Ovary (tissue), 9 donors: Measurements from ENCODE around the gene TTC9. TPM values are rescaled to one million over a fixed set of nuclear protein-coding genes. Genes with fewer than 3 reads are reported as not detected.

Source experiments
- DNase-seq, 5 donors: peaks; one replicate each; pipeline ENCODE4 v3.0.0-alpha.2; 2019 to 2020
- H3K27ac ChIP-seq, 2 donors: fragments of 200-600 bp; one replicate each; pipeline versions ENCODE4 v1.5.1 to v1.8.0; 2019 to 2022
- H3K27me3 ChIP-seq: fragments of 200-600 bp; one replicate; pipeline ENCODE4 v1.8.0; 2022
- H3K36me3 ChIP-seq: fragments of 200-600 bp; sonication (generic); one replicate; pipeline ENCODE4 v1.5.1; 2019
- H3K4me1 ChIP-seq: one replicate; pipeline ENCODE4 v1.8.1; 2013; ENCODE audit warnings: mild to moderate bottlenecking, moderate library complexity; ENCODE audit not compliant: insufficient read depth
- H3K4me3 ChIP-seq: fragments of 200-600 bp; sonication (generic); one replicate; pipeline ENCODE4 v1.5.1; 2017
- H3K9me3 ChIP-seq, 2 donors: fragments of 200-600 bp in 1 of 2; sonication (generic) in 1 of 2; one replicate each; pipeline versions ENCODE4 v1.5.1 to v1.8.1; 2013 to 2019; ENCODE audit warnings: mild to moderate bottlenecking in 1 of 2, moderate library complexity in 1 of 2
- EP300 ChIP-seq: sonication (generic); formaldehyde crosslinking; IDR thresholded peaks from one replicate; pipeline ENCODE4 v1.6.1; 2017; ENCODE audit warnings: antibody characterized with exemption
- POLR2A ChIP-seq: fragments of 450-650 bp; IDR thresholded peaks from one replicate; pipeline ENCODE4 v1.6.1; 2017; ENCODE audit warnings: antibody characterized with exemption, mild to moderate bottlenecking, moderate library complexity
- WGBS, 3 donors: extraction: QIAGEN DNeasy Blood & Tissue Kit in 1 of 3; methylation state at CpG; one replicate each; pipeline versions ENCODE4 v1.1.5 to v1.1.7; 2013 to 2017; 5-methylcytosine and 5-hydroxymethylcytosine counted together
- intact Hi-C, 4 donors: fragments of 100-400 bp; cut with DNase I; formaldehyde crosslinking; loops; one replicate each; pipeline versions ENCODE4 v1.11.0 to v1.15.1; 2022 to 2023
- polyA plus RNA-seq, 2 donors: library from polyadenylated mRNA; stranded (reverse); fragments of 200-250 nt in 1 of 2; fragments of 350-450 nt in 1 of 2; fragmentation: Illumina TruSeq in 1 of 2; extraction: RNeasy Lipid Tissue Mini Kit (QIAGEN cat#74804) in 1 of 2; gene quantifications; one replicate each; pipeline ENCODE4 v1.2.3, GENCODE V29; 2013 to 2014
- total RNA-seq, 7 donors: library from RNA; depleted of rRNA in 2 of 7; stranded (reverse); fragments of >200 nt in 2 of 7; fragmentation: NEBNext Ultra II Directional in 3 of 7; extraction: Animal tissue kit (Norgen Biotek cat#: 25700) in 3 of 7; gene quantifications; one replicate each; pipeline versions ENCODE4 v1.1.0 to v1.2.4, GENCODE V29; 2016 to 2023
- TF ChIP-seq, protein P1 (sequence below), 3 donors: fragments of 450-650 bp in 2 of 3; fragments of 200-600 bp in 1 of 3; IDR thresholded peaks; one replicate each; pipeline versions ENCODE4 v1.5.1 to v1.8.0; 2016 to 2022; ENCODE audit warnings: antibody characterized with exemption in 3 of 3, mild to moderate bottlenecking in 1 of 3
- donor health status: DM: no; HTN: no; CAD: no; lungs with moderate emphysema.
- donor health status: DM: no; HTN: no; CAD: no.
- donor health status: Bipolar disorder and iron deficiency.
- donor health status: DM: yes; HTN: yes; CAD: no.
- donor health status: DM: no; HTN: no; CAD: no.
- donor health status: DM: yes; HTN: yes; CAD: no.

TTC9 gene
- total and polyA plus RNA-seq, 9 donors: 0.05 to 7.1 (median 0.64) TPM

DNA sequence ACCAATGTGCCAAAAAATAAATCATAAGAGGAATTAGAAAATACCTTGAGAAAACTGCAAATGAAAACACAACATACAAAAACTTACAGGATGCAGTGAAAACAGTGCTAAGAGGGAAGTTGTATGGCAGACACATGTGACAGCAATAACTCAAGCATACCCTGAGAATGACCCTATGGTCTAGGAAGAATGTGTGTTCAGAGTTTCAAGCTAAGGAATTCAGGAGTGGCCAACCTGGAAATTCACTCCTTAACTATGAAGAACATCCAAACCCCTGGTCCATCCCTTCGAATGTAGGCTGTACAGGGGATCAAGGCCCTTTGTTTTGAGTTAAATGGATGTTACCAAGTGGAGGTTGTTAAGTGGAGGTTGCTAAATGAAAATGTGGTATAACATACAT, 16.7 kb upstream of the TTC9 start:
- Histone ChIP-seq H3K4me1 (no peaks in the 10 kb centered on the region), H3K36me3 (no peaks in the 10 kb centered on the region), H3K4me3 (no peak overlapping the region), H3K27me3 (no peaks in the 10 kb centered on the region), H3K27ac (no peak overlapping the region), H3K9me3 (no peaks in the 10 kb centered on the region)
- 44 to 50% (median 46%) methylated on average over 1 of the region's 1 CpG for WGBS, 3 donors
- TF ChIP-seq EP300: no peak
- TF ChIP-seq, protein P1, sequence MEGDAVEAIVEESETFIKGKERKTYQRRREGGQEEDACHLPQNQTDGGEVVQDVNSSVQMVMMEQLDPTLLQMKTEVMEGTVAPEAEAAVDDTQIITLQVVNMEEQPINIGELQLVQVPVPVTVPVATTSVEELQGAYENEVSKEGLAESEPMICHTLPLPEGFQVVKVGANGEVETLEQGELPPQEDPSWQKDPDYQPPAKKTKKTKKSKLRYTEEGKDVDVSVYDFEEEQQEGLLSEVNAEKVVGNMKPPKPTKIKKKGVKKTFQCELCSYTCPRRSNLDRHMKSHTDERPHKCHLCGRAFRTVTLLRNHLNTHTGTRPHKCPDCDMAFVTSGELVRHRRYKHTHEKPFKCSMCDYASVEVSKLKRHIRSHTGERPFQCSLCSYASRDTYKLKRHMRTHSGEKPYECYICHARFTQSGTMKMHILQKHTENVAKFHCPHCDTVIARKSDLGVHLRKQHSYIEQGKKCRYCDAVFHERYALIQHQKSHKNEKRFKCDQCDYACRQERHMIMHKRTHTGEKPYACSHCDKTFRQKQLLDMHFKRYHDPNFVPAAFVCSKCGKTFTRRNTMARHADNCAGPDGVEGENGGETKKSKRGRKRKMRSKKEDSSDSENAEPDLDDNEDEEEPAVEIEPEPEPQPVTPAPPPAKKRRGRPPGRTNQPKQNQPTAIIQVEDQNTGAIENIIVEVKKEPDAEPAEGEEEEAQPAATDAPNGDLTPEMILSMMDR (IDR thresholded peaks at IDR 0.05): no peak
- TF ChIP-seq POLR2A: no peak
- DNase-seq: no peak
- intact Hi-C loops: no loop called here

DNA sequence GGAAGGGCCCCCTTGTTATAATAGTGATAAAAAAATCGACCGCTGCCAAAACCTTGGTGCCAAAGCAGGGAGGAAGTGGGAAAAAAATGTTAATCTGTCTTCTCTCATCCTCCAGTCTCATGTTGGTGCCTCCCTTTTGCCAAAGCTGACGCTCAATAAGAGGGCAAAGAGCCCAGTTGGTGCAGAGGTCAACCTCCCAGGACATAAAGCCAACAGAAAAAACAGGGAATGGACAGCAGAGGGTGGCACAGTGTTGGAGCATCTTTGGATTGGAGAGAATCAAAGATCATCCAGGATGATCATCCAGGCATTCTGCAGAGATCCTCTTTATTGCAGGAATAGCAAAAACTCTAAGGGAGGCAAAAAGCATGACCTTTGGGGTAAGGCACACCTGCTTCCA, 9.8 kb upstream of the TTC9 start:
- 62 to 68% (median 65%) methylated on average over 3 of the region's 3 CpGs for WGBS, 3 donors
- intact Hi-C loops: no loop called here
- no peak for DNase-seq
- no peaks in the 10 kb centered on the region for H3K27me3 ChIP-seq
- H3K4me3 ChIP-seq: no peak overlapping the region
- H3K36me3 ChIP-seq: no peaks in the 10 kb centered on the region
- no peaks in the 10 kb centered on the region for H3K9me3 ChIP-seq
- TF ChIP-seq POLR2A: no peak
- TF ChIP-seq, protein P1 (IDR thresholded peaks at IDR 0.05): no peak
- no peak for TF ChIP-seq EP300
- H3K4me1 ChIP-seq: no peaks in the 10 kb centered on the region
- no peak overlapping the region for H3K27ac ChIP-seq

DNA sequence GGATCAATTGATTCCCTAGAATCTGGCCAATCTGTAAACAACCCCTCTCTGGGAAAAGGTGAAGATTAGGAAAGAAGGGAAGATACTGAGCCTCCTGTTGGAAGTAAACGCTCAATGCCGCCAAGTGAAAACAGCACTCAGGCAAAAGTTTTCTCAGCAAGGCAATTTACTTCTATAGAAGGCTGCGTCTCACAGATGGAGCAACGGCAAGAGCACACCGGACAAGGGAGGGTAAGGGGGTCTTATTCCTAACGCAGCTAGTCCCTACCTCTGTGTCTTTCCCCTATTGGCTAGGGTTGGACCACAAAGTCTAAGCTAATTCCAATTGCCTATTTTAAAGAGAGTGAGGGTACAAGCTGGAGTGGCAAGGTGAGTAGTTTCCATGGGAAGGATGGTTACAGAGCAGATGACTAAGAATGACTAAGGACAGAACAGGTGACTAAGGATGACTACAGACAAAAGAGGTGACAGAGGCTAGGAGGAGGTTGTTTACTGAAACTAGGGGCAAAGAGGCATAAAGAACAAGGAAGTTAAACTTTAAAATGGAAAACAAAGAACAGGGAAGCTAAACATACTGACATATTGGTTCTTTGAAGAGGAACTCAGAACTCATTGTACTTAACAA, 5.6 kb upstream of the TTC9 start:
- WGBS, 3 donors: 93 to 95% (median 94%) methylated on average over 6 of the region's 6 CpGs
- no peak for TF ChIP-seq EP300
- TF ChIP-seq POLR2A: no peak
- TF ChIP-seq, protein P1 (IDR thresholded peaks at IDR 0.05): no peak

DNA sequence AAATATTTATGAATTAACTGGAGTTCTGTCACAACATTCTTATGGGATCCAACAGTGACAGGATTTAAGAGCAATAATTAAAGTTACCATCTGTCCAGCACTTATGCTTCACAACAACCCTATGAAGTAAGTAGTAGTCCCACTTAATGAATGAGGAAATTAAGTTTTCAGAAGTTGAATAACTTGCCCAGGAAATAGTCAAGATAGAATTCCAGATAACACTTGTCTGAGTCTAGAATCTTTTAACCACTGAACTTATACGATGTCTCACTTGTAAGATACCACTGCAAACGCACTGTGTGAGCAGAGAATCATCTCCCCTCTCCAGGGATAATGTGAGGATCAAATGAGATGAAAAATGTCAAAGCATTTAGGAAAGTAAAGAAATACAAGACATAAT, 3.3 kb upstream of the TTC9 start:
- H3K9me3 ChIP-seq: no peaks in the 10 kb centered on the region
- no peaks in the 10 kb centered on the region for H3K36me3 ChIP-seq
- H3K27me3 ChIP-seq: no peaks in the 10 kb centered on the region
- H3K4me3 ChIP-seq: no peak overlapping the region
- WGBS, 3 donors: 69 to 76% (median 70%) methylated on average over 2 of the region's 2 CpGs
- no peak for TF ChIP-seq POLR2A
- TF ChIP-seq, protein P1 (IDR thresholded peaks at IDR 0.05): no peak
- no peak for TF ChIP-seq EP300
- DNase-seq: no peak
- intact Hi-C loops: no loop called here
- no peak overlapping the region for H3K27ac ChIP-seq
- H3K4me1 ChIP-seq: peaks cover 3% of the 10 kb centered on the region

More for the DNA sequence above, 5.6 kb upstream of the TTC9 start:
- intact Hi-C loops: no loop called here
- no peak for DNase-seq
- no peaks in the 10 kb centered on the region for H3K36me3 ChIP-seq
- no peak overlapping the region for H3K27ac ChIP-seq
- H3K4me3 ChIP-seq: no peak overlapping the region
- H3K9me3 ChIP-seq: no peaks in the 10 kb centered on the region
- no peaks in the 10 kb centered on the region for H3K27me3 ChIP-seq
- no peaks in the 10 kb centered on the region for H3K4me1 ChIP-seq
